ENCODE results near the gene SLC22A5. TPM values are rescaled to one million over a fixed set of nuclear protein-coding genes. Genes with fewer than 3 reads are reported as not detected.
A peak's percentile ranks its signal among the peaks of the same experiment; 100 is the strongest.
"Not testable (repeated sequence)": the region's sequence is repeated elsewhere in the genome, so short reads cannot be mapped to it uniquely, and the experiment has no call there.

The SLC22A5 gene
- total RNA-seq, 2 experiments from 2014 or later = 2.8 to 3.6 TPM

- Mint-ChIP-seq H3K27ac (peak overlapping the region; percentile 98), H3K27me3 (no peaks in the 10 kb centered on the region), H3K36me3 (peaks cover 9% of the 10 kb centered on the region), H3K4me3 (no peak overlapping the region), H3K9me3 (no peaks in the 10 kb centered on the region), H3K4me1 (ENCODE audit: low read depth) (peaks cover 93% of the 10 kb centered on the region)
- POLR2A ChIA-PET = interaction anchor here (1.4 to 11.3 kb wide), 3 partner anchors 27 to 66 kb away, joined by 3 to 361 read pairs (median 4); partner anchors contain the start of gene IRF1
- intact Hi-C loops (cut with micrococcal nuclease) = loop anchor here (10.0 kb wide), 2 partner anchors 795 to 895 kb away; partner anchors contain the start of gene RAPGEF6
- no peak for DNase-seq
- CTCF ChIA-PET = interaction anchor here (1.1 to 3.6 kb wide), 2 partner anchors 9 to 34 kb away, joined by 3 to 13 read pairs; no protein-coding TSS in a partner anchor
These were observed 60.2 kb downstream of the SLC22A5 start for GRCh38 chr5:132429463-132430440.

GRCh38 chr5:132430746-132431145 lies 61.2 kb downstream of the SLC22A5 start:
- Mint-ChIP-seq H3K4me3 (no peak overlapping the region), H3K27ac (peak overlapping the region; percentile 98), H3K27me3 (no peaks in the 10 kb centered on the region), H3K4me1 (ENCODE audit: low read depth) (peaks cover 91% of the 10 kb centered on the region), H3K36me3 (peaks cover 9% of the 10 kb centered on the region), H3K9me3 (no peaks in the 10 kb centered on the region)
- CTCF ChIA-PET = interaction anchor here (1.1 to 3.6 kb wide), 4 partner anchors 10 to 33 kb away, joined by 3 to 13 read pairs (median 3); no protein-coding TSS in a partner anchor
- intact Hi-C loops (cut with micrococcal nuclease) = no loop called here
- POLR2A ChIA-PET = interaction anchor here (1.4 to 11.3 kb wide), 5 partner anchors 13 to 65 kb away, joined by 3 to 361 read pairs (median 4); partner anchors contain the start of gene IRF1
- DNase-seq = no peak

- Mint-ChIP-seq H3K4me1 (ENCODE audit: low read depth) (peaks cover 89% of the 10 kb centered on the region), H3K27ac (peak overlapping the region; percentile 98), H3K9me3 (no peaks in the 10 kb centered on the region), H3K4me3 (no peak overlapping the region), H3K36me3 (peaks cover 10% of the 10 kb centered on the region), H3K27me3 (no peaks in the 10 kb centered on the region)
- no peak for DNase-seq
- POLR2A ChIA-PET = interaction anchor here (1.4 to 11.3 kb wide), 6 partner anchors 11 to 53 kb away, joined by 4 to 361 read pairs (median 5); partner anchors contain the start of gene IRF1
- CTCF ChIA-PET = interaction anchor here (1.2 to 3.6 kb wide), 2 partner anchors 11 to 20 kb away, joined by 3 to 13 read pairs; no protein-coding TSS in a partner anchor
- intact Hi-C loops (cut with micrococcal nuclease) = no loop called here
These were observed 62.1 kb downstream of the SLC22A5 start for GRCh38 chr5:132431632-132432031.

- DNase-seq = no peak
- Mint-ChIP-seq H3K27me3 (no peaks in the 10 kb centered on the region), H3K4me1 (ENCODE audit: low read depth) (peaks cover 89% of the 10 kb centered on the region), H3K36me3 (peaks cover 10% of the 10 kb centered on the region), H3K9me3 (no peaks in the 10 kb centered on the region), H3K27ac (peak overlapping the region; percentile 98), H3K4me3 (no peak overlapping the region)
- CTCF ChIA-PET = no interaction called here
- POLR2A ChIA-PET = no interaction called here
- intact Hi-C loops (cut with micrococcal nuclease) = no loop called here
These were observed 63.6 kb downstream of the SLC22A5 start for GRCh38 chr5:132433141-132433540.

- H3K9me3 Mint-ChIP-seq = no peaks in the 10 kb centered on the region
- peaks cover 88% of the 10 kb centered on the region for H3K4me1 Mint-ChIP-seq (ENCODE audit: low read depth)
- ChIA-PET POLR2A (no interaction called here), CTCF (interaction anchor here (0.7 to 3.4 kb wide), 2 partner anchors 30 to 380 kb away, joined by 3 to 11 read pairs; no protein-coding TSS in a partner anchor)
- no peak for DNase-seq
- H3K36me3 Mint-ChIP-seq = peaks cover 10% of the 10 kb centered on the region
- intact Hi-C loops (cut with micrococcal nuclease) = no loop called here
- no peaks in the 10 kb centered on the region for H3K27me3 Mint-ChIP-seq
- peak overlapping the region; percentile 44 for H3K27ac Mint-ChIP-seq
- no peak overlapping the region for H3K4me3 Mint-ChIP-seq
These were observed 65.1 kb downstream of the SLC22A5 start for GRCh38 chr5:132434416-132435286.

- POLR2A ChIA-PET = interaction anchor here (2.0 to 4.8 kb wide), 2 partner anchors 9 to 31 kb away, joined by 7 to 37 read pairs; no protein-coding TSS in a partner anchor
- no peaks in the 10 kb centered on the region for H3K27me3 Mint-ChIP-seq
- intact Hi-C loops (cut with micrococcal nuclease) = no loop called here
- DNase-seq = no peak
- H3K4me3 Mint-ChIP-seq = no peak overlapping the region
- H3K36me3 Mint-ChIP-seq = peaks cover 8% of the 10 kb centered on the region
- peak overlapping the region; percentile 44 for H3K27ac Mint-ChIP-seq
- peaks cover 84% of the 10 kb centered on the region for H3K4me1 Mint-ChIP-seq (ENCODE audit: low read depth)
- no peaks in the 10 kb centered on the region for H3K9me3 Mint-ChIP-seq
- CTCF ChIA-PET = interaction anchor here (1.2 to 3.4 kb wide), 2 partner anchors 12 to 29 kb away, joined by 4 to 11 read pairs; no protein-coding TSS in a partner anchor
These were observed 65.9 kb downstream of the SLC22A5 start for GRCh38 chr5:132435447-132435846.

- POLR2A ChIA-PET = interaction anchor here (2.0 to 4.8 kb wide), 2 partner anchors 9 to 30 kb away, joined by 7 to 37 read pairs; no protein-coding TSS in a partner anchor
- no peaks in the 10 kb centered on the region for H3K27me3 Mint-ChIP-seq
These were observed 66.4 kb downstream of the SLC22A5 start for GRCh38 chr5:132435886-132436285.

GRCh38 chr5:132436936-132437335 lies 67.4 kb downstream of the SLC22A5 start:
- DNase-seq = no peak
- Mint-ChIP-seq H3K4me1 (ENCODE audit: low read depth) (peaks cover 79% of the 10 kb centered on the region), H3K9me3 (no peaks in the 10 kb centered on the region), H3K36me3 (peaks cover 8% of the 10 kb centered on the region), H3K27me3 (no peaks in the 10 kb centered on the region), H3K4me3 (no peak overlapping the region), H3K27ac (peak overlapping the region; percentile 78)
- intact Hi-C loops (cut with micrococcal nuclease) = loop anchor here (1.0 kb wide), 3 partner anchors 12 to 29 kb away; no protein-coding TSS in a partner anchor
- CTCF ChIA-PET = interaction anchor here (0.6 to 4.1 kb wide), 8 partner anchors 11 to 64 kb away, joined by 3 to 21 read pairs (median 4); no protein-coding TSS in a partner anchor
- POLR2A ChIA-PET = interaction anchor here (0.8 to 4.8 kb wide), 5 partner anchors 10 to 53 kb away, joined by 3 to 37 read pairs (median 7); partner anchors contain the start of gene IRF1

More at GRCh38 chr5:132435886-132436285, 66.4 kb downstream of the SLC22A5 start:
- no peak for DNase-seq
- intact Hi-C loops (cut with micrococcal nuclease) = no loop called here
- Mint-ChIP-seq H3K36me3 (peaks cover 10% of the 10 kb centered on the region), H3K27ac (peak overlapping the region; percentile 20), H3K4me1 (ENCODE audit: low read depth) (peaks cover 82% of the 10 kb centered on the region), H3K9me3 (no peaks in the 10 kb centered on the region), H3K4me3 (no peak overlapping the region)
- CTCF ChIA-PET = interaction anchor here (1.2 to 3.4 kb wide), 3 partner anchors 11 to 65 kb away, joined by 4 to 11 read pairs (median 4); no protein-coding TSS in a partner anchor

GRCh38 chr5:132437604-132438266 lies 68.2 kb downstream of the SLC22A5 start:
- H3K4me3 Mint-ChIP-seq = peak overlapping the region; percentile 18
- no peaks in the 10 kb centered on the region for H3K9me3 Mint-ChIP-seq
- CTCF ChIA-PET = interaction anchor here (1.1 to 4.1 kb wide), 9 partner anchors 12 to 63 kb away, joined by 3 to 21 read pairs (median 5); no protein-coding TSS in a partner anchor
- H3K27ac Mint-ChIP-seq = peak overlapping the region; percentile 78
- no peaks in the 10 kb centered on the region for H3K27me3 Mint-ChIP-seq
- H3K4me1 Mint-ChIP-seq (ENCODE audit: low read depth) = peaks cover 78% of the 10 kb centered on the region
- peak; percentile 83 for DNase-seq
- intact Hi-C loops (cut with micrococcal nuclease) = loop anchor here (1.0 kb wide), 3 partner anchors 12 to 29 kb away; no protein-coding TSS in a partner anchor
- H3K36me3 Mint-ChIP-seq = peaks cover 8% of the 10 kb centered on the region
- POLR2A ChIA-PET = interaction anchor here (0.8 to 4.8 kb wide), 7 partner anchors 11 to 53 kb away, joined by 3 to 37 read pairs (median 4); partner anchors contain the start of gene IRF1

GRCh38 chr5:132438267-132438645 lies 68.7 kb downstream of the SLC22A5 start:
- H3K27me3 Mint-ChIP-seq; H3K36me3 Mint-ChIP-seq; H3K9me3 Mint-ChIP-seq; intact Hi-C loops (cut with micrococcal nuclease); DNase-seq: not testable (repeated sequence)
- Mint-ChIP-seq H3K4me1 (ENCODE audit: low read depth) (peaks cover 78% of the 10 kb centered on the region), H3K4me3 (peak overlapping the region; percentile 18), H3K27ac (peak overlapping the region; percentile 78)
- ChIA-PET POLR2A (interaction anchor here (1.2 to 4.8 kb wide), 5 partner anchors 12 to 52 kb away, joined by 3 to 37 read pairs (median 10); partner anchors contain the start of gene IRF1), CTCF (interaction anchor here (1.1 to 4.1 kb wide), 7 partner anchors 10 to 63 kb away, joined by 3 to 21 read pairs (median 5); no protein-coding TSS in a partner anchor)
